Measurements from ENCODE around the gene CHST8. TPM values are rescaled to one million over a fixed set of nuclear protein-coding genes. Genes with fewer than 3 reads are reported as not detected.

Gene CHST8
- total RNA-seq, 1 experiment from 2014 or later: 2.3 TPM

DNA sequence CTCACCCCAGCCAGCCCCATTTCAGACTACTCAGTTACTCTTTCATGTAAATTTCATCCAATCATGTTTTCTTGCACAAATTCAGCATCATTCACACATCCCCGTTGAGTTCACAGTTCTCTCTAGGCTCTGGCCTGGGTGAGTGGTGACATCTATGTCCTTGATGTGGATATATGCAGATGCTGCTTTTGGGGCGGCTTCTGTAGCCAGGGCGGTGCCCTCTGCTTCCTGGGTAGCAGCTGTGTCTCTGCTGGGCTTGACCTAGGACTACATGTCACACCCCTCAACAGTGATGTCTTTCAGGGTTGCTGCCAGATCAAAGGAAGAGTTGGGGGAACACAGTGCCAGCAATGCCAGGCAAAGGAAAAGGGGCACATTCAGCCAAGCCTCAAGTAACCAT lies 106.4 kb downstream of the CHST8 start:
- ChIA-PET CTCF (no interaction called here), POLR2A (ENCODE audit: low non-redundant PET) (no interaction called here)
- Histone ChIP-seq H3K9me3 (ENCODE audit: low read depth, low read length, poor library complexity, severe bottlenecking) (no peaks in the 10 kb centered on the region), H3K27ac (ENCODE audit: low read depth, low read length, poor library complexity, severe bottlenecking) (no peak overlapping the region), H3K4me3 (ENCODE audit: low read depth, low read length, poor library complexity, severe bottlenecking) (no peak overlapping the region), H3K27me3 (replicated peaks; ENCODE audit: insufficient read depth, low read depth, low read length, poor library complexity) (no peaks in the 10 kb centered on the region), H3K4me1 (ENCODE audit: insufficient read depth, low read length, poor library complexity, severe bottlenecking) (no peaks in the 10 kb centered on the region), H3K36me3 (ENCODE audit: insufficient read depth, low read length, poor library complexity, severe bottlenecking) (no peaks in the 10 kb centered on the region)
- BruUV-seq (replicated peaks): no TSS peak
- DNase-seq (ENCODE audit: low spot score): no peak
- no peak for TF ChIP-seq EZH2 (IDR thresholded peaks at IDR 0.05; ENCODE audit: borderline replicate concordance, low read depth, low read length, poor library complexity, severe bottlenecking)
- TF ChIP-seq, protein P1, sequence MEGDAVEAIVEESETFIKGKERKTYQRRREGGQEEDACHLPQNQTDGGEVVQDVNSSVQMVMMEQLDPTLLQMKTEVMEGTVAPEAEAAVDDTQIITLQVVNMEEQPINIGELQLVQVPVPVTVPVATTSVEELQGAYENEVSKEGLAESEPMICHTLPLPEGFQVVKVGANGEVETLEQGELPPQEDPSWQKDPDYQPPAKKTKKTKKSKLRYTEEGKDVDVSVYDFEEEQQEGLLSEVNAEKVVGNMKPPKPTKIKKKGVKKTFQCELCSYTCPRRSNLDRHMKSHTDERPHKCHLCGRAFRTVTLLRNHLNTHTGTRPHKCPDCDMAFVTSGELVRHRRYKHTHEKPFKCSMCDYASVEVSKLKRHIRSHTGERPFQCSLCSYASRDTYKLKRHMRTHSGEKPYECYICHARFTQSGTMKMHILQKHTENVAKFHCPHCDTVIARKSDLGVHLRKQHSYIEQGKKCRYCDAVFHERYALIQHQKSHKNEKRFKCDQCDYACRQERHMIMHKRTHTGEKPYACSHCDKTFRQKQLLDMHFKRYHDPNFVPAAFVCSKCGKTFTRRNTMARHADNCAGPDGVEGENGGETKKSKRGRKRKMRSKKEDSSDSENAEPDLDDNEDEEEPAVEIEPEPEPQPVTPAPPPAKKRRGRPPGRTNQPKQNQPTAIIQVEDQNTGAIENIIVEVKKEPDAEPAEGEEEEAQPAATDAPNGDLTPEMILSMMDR (conservative IDR thresholded peaks at IDR 0.05; ENCODE audit: low read depth, low read length): no peak
- intact Hi-C loops (cut with micrococcal nuclease; ENCODE audit: unreplicated experiment): no loop called here

DNA sequence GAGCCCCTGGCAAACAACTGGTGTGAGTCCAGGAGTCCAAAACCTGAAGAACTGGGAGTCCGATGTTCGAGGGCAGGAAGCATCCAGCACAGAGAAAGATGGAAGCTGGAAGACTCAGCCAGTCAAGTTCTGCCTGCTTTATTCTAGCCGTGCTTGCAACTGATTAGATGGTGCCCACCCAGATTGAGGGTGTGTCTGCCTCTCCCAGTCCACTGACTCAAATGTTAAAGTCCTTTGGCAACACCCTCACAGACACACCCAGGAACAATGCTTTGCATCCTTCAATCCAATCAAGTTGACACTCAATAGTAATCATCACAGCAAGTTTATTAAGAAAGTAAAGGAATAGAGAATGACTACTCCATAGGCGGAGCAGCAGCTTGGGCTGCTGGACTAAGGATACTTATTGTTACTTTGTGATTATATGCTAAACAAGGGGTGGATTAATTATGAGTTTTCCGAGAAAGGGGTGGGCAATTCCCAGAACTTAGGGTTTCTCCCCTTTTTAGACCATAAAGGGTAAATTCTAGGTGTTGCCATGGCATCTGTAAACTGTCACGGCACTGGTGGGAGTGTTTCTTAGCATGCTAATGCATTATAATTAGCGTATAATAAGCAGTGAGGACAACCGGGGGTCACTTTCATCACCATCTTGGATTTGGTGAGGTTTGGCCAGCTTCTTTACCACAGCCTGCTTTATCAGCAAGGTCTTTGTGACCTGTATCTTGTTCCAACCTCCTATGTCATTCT lies 109.3 kb downstream of the CHST8 start:
- Histone ChIP-seq H3K27me3 (replicated peaks; ENCODE audit: insufficient read depth, low read depth, low read length, poor library complexity) (no peaks in the 10 kb centered on the region), H3K4me1 (ENCODE audit: insufficient read depth, low read length, poor library complexity, severe bottlenecking) (no peaks in the 10 kb centered on the region), H3K9me3 (ENCODE audit: low read depth, low read length, poor library complexity, severe bottlenecking) (no peaks in the 10 kb centered on the region), H3K27ac (ENCODE audit: low read depth, low read length, poor library complexity, severe bottlenecking) (no peak overlapping the region), H3K4me3 (ENCODE audit: low read depth, low read length, poor library complexity, severe bottlenecking) (no peak overlapping the region), H3K36me3 (ENCODE audit: insufficient read depth, low read length, poor library complexity, severe bottlenecking) (no peaks in the 10 kb centered on the region)
- TF ChIP-seq, protein P1 (conservative IDR thresholded peaks at IDR 0.05; ENCODE audit: low read depth, low read length): no peak
- no peak for TF ChIP-seq EZH2 (IDR thresholded peaks at IDR 0.05; ENCODE audit: borderline replicate concordance, low read depth, low read length, poor library complexity, severe bottlenecking)
- CTCF ChIA-PET: no interaction called here
- POLR2A ChIA-PET (ENCODE audit: low non-redundant PET): no interaction called here
- no TSS peak for BruUV-seq (replicated peaks)
- DNase-seq (ENCODE audit: low spot score): no peak
- intact Hi-C loops (cut with micrococcal nuclease; ENCODE audit: unreplicated experiment): no loop called here

DNA sequence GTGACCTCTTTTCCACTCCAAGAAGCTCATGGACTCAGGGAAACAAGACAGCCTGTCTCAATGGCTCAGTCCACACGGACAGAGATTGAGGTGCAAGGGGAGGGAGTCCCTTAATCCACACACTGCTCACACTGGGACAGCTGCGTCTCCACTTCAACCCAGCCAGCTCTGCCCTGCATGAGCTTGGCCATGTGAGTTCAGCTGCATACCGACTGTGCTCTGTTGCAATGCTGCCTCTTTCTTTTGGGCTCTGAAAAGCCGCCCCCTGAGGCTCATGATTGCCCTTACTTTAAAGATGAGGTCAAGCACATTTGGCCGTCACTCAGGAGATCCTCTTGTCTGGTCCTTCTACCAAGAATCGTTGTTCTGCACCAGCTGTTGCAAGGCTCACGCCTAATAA lies 110.1 kb downstream of the CHST8 start:
- no peak for TF ChIP-seq EZH2 (IDR thresholded peaks at IDR 0.05; ENCODE audit: borderline replicate concordance, low read depth, low read length, poor library complexity, severe bottlenecking)
- TF ChIP-seq, protein P1 (conservative IDR thresholded peaks at IDR 0.05; ENCODE audit: low read depth, low read length): no peak
- ChIA-PET CTCF (no interaction called here), POLR2A (ENCODE audit: low non-redundant PET) (no interaction called here)
- no peaks in the 10 kb centered on the region for H3K36me3 ChIP-seq (ENCODE audit: insufficient read depth, low read length, poor library complexity, severe bottlenecking)
- intact Hi-C loops (cut with micrococcal nuclease; ENCODE audit: unreplicated experiment): no loop called here
- no peak for DNase-seq (ENCODE audit: low spot score)
- no peak overlapping the region for H3K4me3 ChIP-seq (ENCODE audit: low read depth, low read length, poor library complexity, severe bottlenecking)
- no peak overlapping the region for H3K27ac ChIP-seq (ENCODE audit: low read depth, low read length, poor library complexity, severe bottlenecking)
- no peaks in the 10 kb centered on the region for H3K9me3 ChIP-seq (ENCODE audit: low read depth, low read length, poor library complexity, severe bottlenecking)
- H3K4me1 ChIP-seq (ENCODE audit: insufficient read depth, low read length, poor library complexity, severe bottlenecking): no peaks in the 10 kb centered on the region
- BruUV-seq (replicated peaks): no TSS peak
- peaks cover 2% of the 10 kb centered on the region for H3K27me3 ChIP-seq (replicated peaks; ENCODE audit: insufficient read depth, low read depth, low read length, poor library complexity)

Data from A673 (cell line).